PC-9 (cell line): ENCODE data around the gene CACNG8. TPM values are rescaled to one million over a fixed set of nuclear protein-coding genes. Genes with fewer than 3 reads are reported as not detected.

Experiments used
- BruUV-seq: library from RNA; stranded (reverse); fragments of 400-500 nt; replicated peaks from 2 replicates; lab custom pipeline; 2021; lab: Mats Ljungman, UMichigan
- CTCF ChIA-PET: fragments of 300-600 bp; sonication (Branson Sonifier 250); formaldehyde crosslinking; loops from one replicate; lab custom pipeline; 2022; ENCODE audit warnings: antibody characterized with exemption; lab: Charles Lee
- POLR2A ChIA-PET: fragments of 300-600 bp; sonication (Branson Sonifier 250); formaldehyde crosslinking; loops from one replicate; lab custom pipeline; 2022; ENCODE audit warnings: antibody characterized with exemption; ENCODE audit not compliant: unreplicated experiment; lab: Charles Lee
- DNase-seq, 2 experiments: peaks; one replicate each; pipeline versions ENCODE4 v3.0.0 to v3.0.0-alpha.2; 2015 to 2022; ENCODE audit warnings: mixed read lengths in 1 of 2
- H2AFZ ChIP-seq: fragments of 200-600 bp; sonication (generic); 2 replicates; pipeline ENCODE4 v1.8.1; 2017; ENCODE audit warnings: antibody characterized with exemption
- H3F3A ChIP-seq: fragments of 200-600 bp; sonication (generic); 2 replicates; pipeline ENCODE4 v1.8.1; 2017; ENCODE audit warnings: antibody characterized with exemption, mild to moderate bottlenecking, low read depth; ENCODE audit not compliant: insufficient read depth
- H3K27ac ChIP-seq: fragments of 200-600 bp; sonication (generic); 2 replicates; pipeline ENCODE4 v1.6.1; 2016; ENCODE audit warnings: mixed run types
- H3K27me3 ChIP-seq: fragments of 200-600 bp; sonication (generic); 2 replicates; pipeline ENCODE4 v1.6.1; 2016; ENCODE audit warnings: low read depth, mixed run types; ENCODE audit not compliant: insufficient read depth
- H3K36me3 ChIP-seq: fragments of 200-600 bp; sonication (generic); 2 replicates; pipeline ENCODE4 v1.6.1; 2016; ENCODE audit warnings: low read depth, mixed run types
- H3K4me1 ChIP-seq: fragments of 200-600 bp; sonication (generic); replicated peaks from 2 replicates; pipeline ENCODE4 v1.6.1; 2016; ENCODE audit warnings: mixed run types; ENCODE audit not compliant: insufficient read depth
- H3K4me2 ChIP-seq: fragments of 200-600 bp; sonication (generic); 2 replicates; pipeline ENCODE4 v1.6.1; 2017; ENCODE audit warnings: mixed run types
- H3K4me3 ChIP-seq: fragments of 200-600 bp; sonication (generic); 2 replicates; pipeline ENCODE4 v1.6.1; 2016; ENCODE audit warnings: mixed run types
- H3K79me2 ChIP-seq: fragments of 200-600 bp; sonication (generic); 2 replicates; pipeline ENCODE4 v1.6.1; 2017; ENCODE audit warnings: low read depth, mixed run types
- H3K9me2 ChIP-seq: fragments of 200-600 bp; sonication (generic); 2 replicates; pipeline ENCODE4 v1.8.1; 2017; ENCODE audit warnings: mild to moderate bottlenecking; ENCODE audit not compliant: insufficient read depth
- H3K9me3 ChIP-seq: fragments of 200-600 bp; sonication (generic); 2 replicates; pipeline ENCODE4 v1.8.1; 2016; ENCODE audit warnings: low read depth; ENCODE audit not compliant: insufficient read depth
- H4K20me1 ChIP-seq: fragments of 200-600 bp; sonication (generic); 2 replicates; pipeline ENCODE4 v1.8.1; 2017; ENCODE audit not compliant: insufficient read depth
- CTCF ChIP-seq: fragments of 200-600 bp; sonication (generic); conservative IDR thresholded peaks from 2 replicates; pipeline ENCODE4 v1.6.1; 2017; ENCODE audit warnings: mixed run types, antibody characterized with exemption, mild to moderate bottlenecking, moderate library complexity
- EZH2 ChIP-seq: fragments of 200-600 bp; sonication (generic); IDR thresholded peaks from 2 replicates; pipeline ENCODE4 v1.8.0; 2017; ENCODE audit warnings: antibody characterized with exemption, low read depth
- intact Hi-C: fragments of 100-400 bp; cut with micrococcal nuclease; formaldehyde crosslinking; loops from one replicate; pipeline ENCODE4 v1.10.0; 2022; ENCODE audit not compliant: unreplicated experiment
- total RNA-seq: library from RNA; stranded (reverse); gene quantifications from 2 replicates; pipeline ENCODE4 v1.2.3, GENCODE V29; 2021

The CACNG8 gene
- total RNA-seq, 1 experiment from 2014 or later, result 2.9 TPM

DNA sequence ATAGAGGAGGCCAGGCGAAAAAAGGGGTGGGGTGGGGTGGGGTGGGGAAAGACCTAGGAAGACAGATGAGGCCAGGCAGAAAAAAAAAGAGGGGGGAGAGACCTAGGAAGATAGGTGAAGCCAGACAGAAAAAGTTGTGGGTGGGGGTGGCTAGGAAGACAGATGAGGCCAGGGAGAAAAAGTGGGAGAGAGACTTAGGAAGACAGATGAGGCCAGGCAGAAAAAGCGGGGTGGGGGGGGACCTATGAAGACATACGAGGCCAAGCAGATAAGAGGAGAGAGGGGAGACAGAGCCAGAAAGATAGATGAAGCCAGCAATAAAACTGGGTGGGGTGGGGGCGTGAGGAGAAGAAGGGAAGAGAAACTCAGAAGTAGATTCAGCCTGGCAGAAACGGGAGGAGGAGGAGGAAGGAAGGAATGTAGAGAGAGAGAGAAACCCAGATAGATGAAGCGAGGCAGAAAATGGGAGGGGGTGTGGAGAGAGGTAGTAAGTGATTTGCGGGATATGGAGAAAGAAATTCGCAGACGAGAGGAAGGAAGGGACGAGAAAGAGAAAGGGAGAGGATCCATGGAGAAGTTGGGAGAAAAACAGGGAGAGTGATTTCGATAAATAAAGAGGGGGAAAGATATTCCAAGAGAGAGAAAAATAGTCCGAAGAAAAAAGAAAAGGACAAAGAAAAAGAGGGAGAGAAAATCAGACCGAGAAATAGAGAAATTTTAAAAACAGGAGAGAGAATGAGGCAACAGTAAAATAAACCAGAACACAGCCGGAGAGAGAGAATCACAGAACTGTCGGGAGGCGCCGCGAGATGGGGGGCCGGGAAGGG, 16.5 kb downstream of the CACNG8 start:
- Histone ChIP-seq H2AFZ (0 out of 2 replicates have a peak overlapping the region, but pooled peaks have one; percentile 52), H3K79me2 (no peaks in the 10 kb centered on the region), H3K27me3 (no peaks in the 10 kb centered on the region), H3K27ac (0 out of 2 replicates have a peak overlapping the region, but pooled peaks have one; percentile 22), H3K4me3 (peak overlapping the region; percentile 58), H4K20me1 (no peaks in the 10 kb centered on the region), H3F3A (peaks cover 23% of the 10 kb centered on the region), H3K4me2 (peak overlapping the region; percentile 68), H3K9me2 (no peaks in the 10 kb centered on the region), H3K4me1 (peaks cover 6% of the 10 kb centered on the region; the same call in 1 of the 2 replicates), H3K36me3 (no peaks in the 10 kb centered on the region), H3K9me3 (no peaks in the 10 kb centered on the region)
- no TSS peak for BruUV-seq
- DNase-seq, result no peak
- TF ChIP-seq EZH2 (no peak), CTCF (no peak)
- ChIA-PET POLR2A (interaction anchor here (0.7 to 0.8 kb wide), 3 partner anchors 10 to 97 kb away, joined by 6 to 8 read pairs (median 7); partner anchors contain the start of gene PRKCG), CTCF (no interaction called here)
- intact Hi-C loops, result loop anchor here (5.0 kb wide), 1 partner anchor 87 kb away; no protein-coding TSS in a partner anchor

DNA sequence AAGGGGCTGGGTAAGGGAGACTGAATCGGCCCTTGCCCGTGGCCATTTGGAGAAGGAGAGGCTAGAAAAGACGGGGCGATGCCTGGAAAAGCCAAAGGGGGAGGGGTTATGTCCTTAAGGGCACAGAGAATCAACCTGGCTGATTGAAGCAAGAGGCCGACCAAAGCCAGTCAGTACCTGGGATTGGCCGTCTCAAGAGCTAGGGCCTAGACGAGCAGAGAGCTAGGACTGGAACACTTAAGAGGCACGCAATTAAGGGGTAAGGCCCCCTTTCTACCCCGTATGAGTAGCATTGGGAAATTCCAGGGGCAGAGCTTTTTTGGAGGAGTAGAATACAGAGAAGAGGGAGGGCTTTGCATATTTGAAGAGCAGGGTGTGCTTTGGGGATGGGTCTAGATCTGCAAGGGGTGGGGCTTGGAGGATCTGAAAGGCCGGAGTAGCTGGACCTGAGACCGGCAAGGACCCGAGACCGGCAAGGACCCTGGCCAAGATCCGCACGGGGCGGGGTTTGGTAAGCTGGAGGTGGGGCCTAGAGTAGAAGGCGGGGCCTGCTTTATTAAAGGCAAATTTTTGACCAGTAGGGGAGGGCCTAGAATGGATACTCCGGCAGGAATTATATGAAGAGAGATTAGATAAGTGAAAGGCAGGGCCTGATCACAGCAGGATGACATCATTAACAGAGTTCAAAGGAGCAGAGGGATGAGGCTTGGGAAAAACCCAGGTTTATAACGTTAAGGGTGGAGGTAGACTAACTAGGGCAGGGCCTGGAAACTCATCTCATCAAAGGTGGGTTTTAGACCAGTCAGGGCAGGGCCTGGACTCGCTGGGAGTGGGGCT, 18.0 kb downstream of the CACNG8 start:
- H3K4me2 ChIP-seq, result peak overlapping the region; percentile 72
- peaks cover 23% of the 10 kb centered on the region for H3F3A ChIP-seq
- no peaks in the 10 kb centered on the region for H3K27me3 ChIP-seq
- H3K9me2 ChIP-seq, result no peaks in the 10 kb centered on the region
- BruUV-seq, result TSS peak; percentile 29
- no peaks in the 10 kb centered on the region for H3K79me2 ChIP-seq
- H3K9me3 ChIP-seq, result no peaks in the 10 kb centered on the region
- peak overlapping the region; percentile 60 for H3K27ac ChIP-seq
- H3K4me3 ChIP-seq, result peak overlapping the region; percentile 42; the same call in 1 of the 2 replicates
- intact Hi-C loops, result loop anchor here (1.0 to 2.0 kb wide), 4 partner anchors 40 to 156 kb away; partner anchors contain the start of genes CNOT3 and MYADM
- TF ChIP-seq EZH2, result no peak
- 0 out of 2 replicates have a peak, but pooled peaks have one; percentile 29 for TF ChIP-seq CTCF
- POLR2A ChIA-PET, result interaction anchor here (0.6 to 1.7 kb wide), 8 partner anchors 10 to 483 kb away, joined by 3 to 49 read pairs (median 4); partner anchors contain the start of genes CNOT3, LENG9 and MYADM
- CTCF ChIA-PET, result interaction anchor here (0.6 to 1.6 kb wide), 7 partner anchors 40 to 580 kb away, joined by 3 to 8 read pairs (median 4); no protein-coding TSS in a partner anchor
- no peaks in the 10 kb centered on the region for H3K36me3 ChIP-seq
- peaks cover 6% of the 10 kb centered on the region; the same call in 1 of the 2 replicates for H3K4me1 ChIP-seq
- no peaks in the 10 kb centered on the region for H4K20me1 ChIP-seq
- H2AFZ ChIP-seq, result no peak overlapping the region; the same call in 1 of the 2 replicates
- DNase-seq, result peak; percentile 60 to 94
